WI38 (cell line): ENCODE results near the gene FNBP1.
"Not testable (repeated sequence)": the region's sequence is repeated elsewhere in the genome, so short reads cannot be mapped to it uniquely, and the experiment has no call there.

Experiments
- H3K4me3 ChIP-seq: 2 replicates; pipeline ENCODE4 v1.5.1; 2011; ENCODE audit warnings: low read depth, mild to moderate bottlenecking, control low read depth, low read length
- CTCF ChIP-seq: IDR thresholded peaks from 2 replicates; pipeline ENCODE4 v1.5.1; 2012; ENCODE audit warnings: low read depth, mild to moderate bottlenecking, control low read depth, low read length

FNBP1 gene

GRCh38 chr9:130026583-130027340 is 16.2 kb downstream of the FNBP1 start:
- no peak for TF ChIP-seq CTCF
- no peak overlapping the region for H3K4me3 ChIP-seq

GRCh38 chr9:130024597-130024994 is 18.4 kb downstream of the FNBP1 start:
- TF ChIP-seq CTCF: no peak
- no peak overlapping the region for H3K4me3 ChIP-seq

DNA sequence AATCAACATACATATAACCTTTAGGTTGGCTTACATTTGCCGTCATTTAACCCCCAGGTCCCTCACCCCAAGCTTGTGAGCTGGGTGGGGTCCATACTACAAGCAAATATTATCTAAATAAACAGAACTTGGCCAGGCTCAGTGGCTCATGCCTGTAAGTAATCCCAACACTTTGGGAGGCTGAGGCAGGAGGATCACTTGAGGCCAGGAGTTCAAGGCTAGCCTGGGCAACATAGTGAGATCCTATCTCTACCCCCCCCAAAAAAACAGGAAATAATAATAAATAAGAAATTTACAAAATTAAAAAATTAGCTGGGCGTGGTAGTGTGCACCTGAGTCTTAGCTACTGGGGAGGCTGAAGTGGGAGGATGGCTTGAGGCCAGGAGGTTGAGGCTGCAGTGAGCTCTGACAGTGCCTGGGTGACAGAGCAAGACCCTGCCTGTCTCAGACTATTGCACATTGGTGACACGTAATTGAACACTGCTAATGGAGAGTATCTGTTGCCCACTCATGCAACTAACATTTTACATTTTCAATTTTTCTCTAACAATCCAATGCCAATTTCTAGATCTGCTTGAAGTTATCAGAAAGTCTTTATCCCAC is 18.9 kb downstream of the FNBP1 start:
- no peak for TF ChIP-seq CTCF
- H3K4me3 ChIP-seq: no peak overlapping the region

DNA sequence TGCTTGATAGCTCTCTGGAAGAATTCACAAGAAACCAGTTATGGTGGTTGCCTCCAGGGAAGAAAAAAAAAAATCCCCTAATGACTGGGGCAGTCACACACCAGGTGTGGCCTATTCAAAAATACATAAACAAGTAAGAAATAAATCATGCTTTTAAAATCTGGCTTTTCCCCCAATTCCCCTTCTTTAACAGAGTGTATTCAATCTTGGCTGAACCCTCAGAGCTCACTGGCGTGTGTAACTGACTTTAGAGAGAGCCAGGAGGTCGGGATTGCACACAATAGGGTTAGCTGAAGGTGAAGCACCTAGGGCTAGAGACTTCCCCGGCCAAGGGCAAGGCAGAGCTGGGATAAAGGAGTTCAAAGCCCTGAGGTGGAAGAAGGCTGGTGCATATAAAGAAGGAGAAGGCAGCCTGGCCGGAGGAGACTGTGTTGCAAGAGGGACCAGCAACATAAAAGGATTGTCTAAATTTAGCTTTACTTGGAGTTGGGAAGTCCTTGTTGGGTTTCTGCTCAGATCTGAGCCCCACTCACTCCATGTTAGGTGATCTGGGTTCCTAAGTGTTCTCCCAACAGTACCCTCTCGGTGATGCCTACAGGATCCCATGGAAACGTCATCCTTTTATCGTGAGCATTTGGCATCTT is 19.7 kb downstream of the FNBP1 start:
- no peak for TF ChIP-seq CTCF
- no peak overlapping the region for H3K4me3 ChIP-seq

DNA sequence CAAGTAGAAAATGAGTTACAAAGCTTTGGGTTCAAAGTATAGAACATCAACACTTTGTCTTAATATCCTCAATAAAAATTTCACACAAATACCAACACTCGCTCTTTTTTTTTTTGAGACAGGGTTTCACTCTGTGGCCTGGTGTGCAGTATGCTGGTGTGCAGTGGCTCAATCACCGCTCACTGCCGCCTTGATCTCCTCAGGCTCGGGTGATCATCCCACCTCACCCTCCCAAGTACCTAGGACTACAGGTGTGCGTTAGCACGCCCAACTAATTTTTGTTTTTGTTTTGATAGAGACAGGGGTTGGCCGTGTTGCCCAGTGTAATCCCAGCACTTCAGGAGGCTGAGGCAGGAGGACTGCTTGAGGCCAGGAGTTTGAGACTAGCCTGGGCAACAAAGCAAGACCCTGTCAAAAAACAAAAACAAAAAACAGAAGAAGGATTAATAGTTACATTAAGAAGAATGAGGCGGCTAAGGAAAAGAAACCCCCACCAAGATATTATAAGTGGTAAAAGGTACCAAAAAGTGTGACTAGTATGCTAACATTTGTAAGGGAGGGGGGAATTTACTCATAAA is 20.3 kb downstream of the FNBP1 start:
- TF ChIP-seq CTCF: no peak
- no peak overlapping the region for H3K4me3 ChIP-seq

DNA sequence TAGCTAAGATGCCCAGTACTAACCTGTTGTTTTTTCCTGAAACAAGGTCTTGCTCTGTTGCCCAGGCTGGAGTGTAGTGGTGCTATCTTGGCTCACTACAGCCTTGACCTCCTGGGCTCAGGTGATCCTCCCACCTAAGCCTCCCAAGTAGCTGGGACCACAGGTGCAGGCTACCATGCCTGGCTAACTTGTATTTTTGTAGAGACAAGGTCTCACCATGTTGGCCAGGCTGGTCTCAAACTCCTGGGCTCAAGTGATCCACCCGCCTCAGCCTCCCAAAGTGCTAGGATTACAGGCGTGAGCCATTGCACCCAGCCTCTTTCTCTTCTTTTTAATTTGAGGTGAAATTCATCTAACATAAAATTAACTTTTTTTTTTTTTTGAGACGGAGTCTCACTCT is 21.1 kb downstream of the FNBP1 start:
- H3K4me3 ChIP-seq: not testable (repeated sequence)

DNA sequence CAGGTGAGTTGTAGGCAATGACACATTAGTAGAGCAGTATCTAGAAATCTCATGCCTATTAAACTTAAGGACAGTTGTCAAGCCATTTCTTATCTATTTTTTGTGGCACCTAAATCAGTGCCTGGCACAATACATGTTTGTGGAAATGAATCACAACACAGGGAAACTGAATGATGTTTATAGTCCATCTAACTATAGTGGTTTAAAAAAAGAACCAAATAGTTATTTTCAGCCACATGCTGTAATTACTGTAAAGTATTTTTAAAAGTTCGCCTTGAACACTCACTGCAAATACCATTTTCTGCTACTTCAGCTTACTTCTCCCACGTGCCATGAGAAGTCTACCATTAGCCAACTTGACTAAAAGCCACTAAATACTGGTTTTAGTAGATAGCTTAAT is 21.9 kb downstream of the FNBP1 start:
- no peak overlapping the region for H3K4me3 ChIP-seq
- no peak for TF ChIP-seq CTCF
